IPS DF 6.9 (cell line): ENCODE data around the gene SEPTIN5.
"Not testable (repeated sequence)": the region's sequence is repeated elsewhere in the genome, so short reads cannot be mapped to it uniquely, and the experiment has no call there.

Experiments
- DNase-seq: peaks from one replicate; pipeline ENCODE4 v3.0.0-alpha.2; 2013; ENCODE audit warnings: low read depth, low spot score
- H3K27ac ChIP-seq: one replicate; pipeline ENCODE4 v1.5.1; 2013; ENCODE audit warnings: low read length, control low read depth
- H3K27me3 ChIP-seq: 2 replicates; pipeline ENCODE4 v1.6.1; 2013; ENCODE audit warnings: mild to moderate bottlenecking, low read length; ENCODE audit not compliant: control insufficient read depth, insufficient read depth
- H3K36me3 ChIP-seq: 2 replicates; pipeline ENCODE4 v1.6.1; 2013; ENCODE audit warnings: low read length; ENCODE audit not compliant: control insufficient read depth, insufficient read depth
- H3K4me1 ChIP-seq: 2 replicates; pipeline ENCODE4 v1.6.1; 2013; ENCODE audit warnings: low read length; ENCODE audit not compliant: control insufficient read depth, insufficient read depth
- H3K4me3 ChIP-seq: 2 replicates; pipeline ENCODE4 v1.5.1; 2013; ENCODE audit warnings: mild to moderate bottlenecking, low read length
- H3K9me3 ChIP-seq: 2 replicates; pipeline ENCODE4 v1.6.1; 2013; ENCODE audit warnings: low read length, inconsistent platforms; ENCODE audit not compliant: control insufficient read depth, insufficient read depth
- WGBS: extraction: QIAGEN DNeasy Blood & Tissue Kit; methylation state at CpG from one replicate; pipeline ENCODE4 v1.1.7; 2013; ENCODE audit warnings: mixed read lengths, missing lambda C conversion rate; ENCODE audit not compliant: insufficient read length, insufficient coverage; 5-methylcytosine and 5-hydroxymethylcytosine counted together

The SEPTIN5 gene

DNA sequence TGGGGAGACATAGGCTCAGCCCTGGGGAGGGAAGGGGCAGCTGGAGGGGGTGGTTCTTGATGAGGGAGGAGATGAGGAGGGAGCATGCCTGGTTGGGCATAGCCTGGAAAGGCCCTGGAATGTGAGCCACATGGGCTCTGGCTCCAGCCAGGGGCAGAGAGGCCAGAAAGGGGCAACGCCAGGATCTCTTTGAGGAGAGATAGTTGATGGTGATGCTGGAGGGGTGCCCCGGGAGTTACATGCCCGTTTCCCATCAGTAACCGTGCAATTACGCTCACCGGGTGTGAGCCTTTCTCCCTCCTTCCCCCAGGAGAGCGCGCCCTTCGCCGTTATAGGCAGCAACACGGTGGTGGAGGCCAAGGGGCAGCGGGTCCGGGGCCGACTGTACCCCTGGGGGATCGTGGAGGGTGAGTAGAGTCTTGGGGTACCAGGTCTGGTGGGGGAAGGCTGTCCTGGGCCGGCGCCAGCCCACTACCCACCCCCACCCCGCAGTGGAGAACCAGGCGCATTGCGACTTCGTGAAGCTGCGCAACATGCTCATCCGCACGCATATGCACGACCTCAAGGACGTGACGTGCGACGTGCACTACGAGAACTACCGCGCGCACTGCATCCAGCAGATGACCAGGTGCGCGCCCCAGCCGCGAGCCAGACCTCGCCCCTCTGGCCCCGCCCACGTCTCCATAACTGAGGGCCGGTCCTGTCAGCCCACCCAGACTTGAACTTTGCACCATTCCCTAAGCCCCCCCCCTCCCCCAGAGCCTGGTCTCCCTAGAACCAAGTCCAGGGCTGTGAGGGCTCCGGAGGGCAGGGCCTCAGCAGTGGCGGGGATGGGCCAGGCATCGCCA is 7.3 kb downstream of the SEPTIN5 start:
- Histone ChIP-seq H3K27me3 (peaks cover 69% of the 10 kb centered on the region), H3K27ac (no peak overlapping the region), H3K4me3 (peak overlapping the region; percentile 13; the same call in 1 of the 2 replicates), H3K36me3 (no peaks in the 10 kb centered on the region; the same call in 1 of the 2 replicates), H3K4me1 (peaks cover 14% of the 10 kb centered on the region), H3K9me3 (no peaks in the 10 kb centered on the region)
- no CpG with 5 or more reads among the region's 44 CpGs for WGBS
- no peak for DNase-seq

DNA sequence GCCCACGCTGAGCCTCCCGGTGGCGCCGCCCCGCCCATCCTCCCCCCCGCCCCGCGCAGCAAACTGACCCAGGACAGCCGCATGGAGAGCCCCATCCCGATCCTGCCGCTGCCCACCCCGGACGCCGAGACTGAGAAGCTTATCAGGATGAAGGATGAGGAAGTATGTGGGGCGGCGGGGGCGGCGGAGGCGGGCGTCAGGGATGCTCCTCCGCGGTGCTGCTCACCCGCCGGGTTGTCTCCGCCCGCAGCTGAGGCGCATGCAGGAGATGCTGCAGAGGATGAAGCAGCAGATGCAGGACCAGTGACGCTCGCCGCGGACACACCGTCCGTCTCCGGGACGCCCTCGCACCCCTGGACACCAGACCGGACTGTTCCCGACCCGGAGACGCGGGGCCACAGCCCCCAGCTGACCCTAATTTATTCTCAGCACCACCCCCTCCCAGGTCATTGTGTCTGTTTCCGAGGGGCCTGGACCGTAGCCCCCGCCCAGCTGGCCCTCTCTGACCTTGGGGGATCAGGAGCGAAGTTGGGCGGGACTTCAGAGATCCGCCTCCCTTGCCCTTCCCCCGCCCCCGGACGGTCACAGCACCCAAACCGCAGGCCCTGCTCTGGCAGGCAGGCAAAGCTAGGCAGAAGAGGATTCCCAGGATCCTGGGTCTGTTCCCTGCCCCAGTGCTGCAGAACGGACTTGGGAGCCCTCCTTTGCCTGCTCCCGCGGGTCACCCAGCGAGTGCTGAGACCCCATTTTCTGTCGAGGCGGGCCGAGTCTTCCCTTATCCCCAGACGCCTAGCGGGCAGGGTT is 8.1 kb downstream of the SEPTIN5 start:
- no CpG with 5 or more reads among the region's 60 CpGs for WGBS
- peak overlapping the region; percentile 4; the same call in 1 of the 2 replicates for H3K4me3 ChIP-seq
- DNase-seq: no peak

DNA sequence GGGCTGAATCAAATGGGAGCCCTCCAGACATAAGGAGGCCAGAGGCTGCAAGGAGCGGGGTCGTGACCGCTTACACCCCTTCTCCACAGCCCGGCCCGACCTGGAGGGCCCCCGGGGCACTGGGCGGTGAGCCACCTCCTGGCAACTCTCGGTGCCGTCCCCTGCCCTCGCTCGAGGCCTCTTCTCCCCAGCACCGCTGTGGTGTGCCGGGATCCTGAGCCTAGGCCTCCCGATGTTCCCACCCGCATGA is 8.6 kb downstream of the SEPTIN5 start:
- Histone ChIP-seq H3K4me3 (no peak overlapping the region), H3K27ac (no peak overlapping the region), H3K36me3 (no peaks in the 10 kb centered on the region; the same call in 1 of the 2 replicates), H3K4me1 (peaks cover 11% of the 10 kb centered on the region), H3K9me3 (no peaks in the 10 kb centered on the region), H3K27me3 (peaks cover 76% of the 10 kb centered on the region)
- DNase-seq: no peak
- WGBS: no CpG with 5 or more reads among the region's 15 CpGs

More for the DNA sequence above, 8.1 kb downstream of the SEPTIN5 start:
- Histone ChIP-seq H3K27me3 (peaks cover 74% of the 10 kb centered on the region), H3K36me3 (no peaks in the 10 kb centered on the region; the same call in 1 of the 2 replicates), H3K9me3 (no peaks in the 10 kb centered on the region), H3K4me1 (peaks cover 14% of the 10 kb centered on the region), H3K27ac (no peak overlapping the region)

DNA sequence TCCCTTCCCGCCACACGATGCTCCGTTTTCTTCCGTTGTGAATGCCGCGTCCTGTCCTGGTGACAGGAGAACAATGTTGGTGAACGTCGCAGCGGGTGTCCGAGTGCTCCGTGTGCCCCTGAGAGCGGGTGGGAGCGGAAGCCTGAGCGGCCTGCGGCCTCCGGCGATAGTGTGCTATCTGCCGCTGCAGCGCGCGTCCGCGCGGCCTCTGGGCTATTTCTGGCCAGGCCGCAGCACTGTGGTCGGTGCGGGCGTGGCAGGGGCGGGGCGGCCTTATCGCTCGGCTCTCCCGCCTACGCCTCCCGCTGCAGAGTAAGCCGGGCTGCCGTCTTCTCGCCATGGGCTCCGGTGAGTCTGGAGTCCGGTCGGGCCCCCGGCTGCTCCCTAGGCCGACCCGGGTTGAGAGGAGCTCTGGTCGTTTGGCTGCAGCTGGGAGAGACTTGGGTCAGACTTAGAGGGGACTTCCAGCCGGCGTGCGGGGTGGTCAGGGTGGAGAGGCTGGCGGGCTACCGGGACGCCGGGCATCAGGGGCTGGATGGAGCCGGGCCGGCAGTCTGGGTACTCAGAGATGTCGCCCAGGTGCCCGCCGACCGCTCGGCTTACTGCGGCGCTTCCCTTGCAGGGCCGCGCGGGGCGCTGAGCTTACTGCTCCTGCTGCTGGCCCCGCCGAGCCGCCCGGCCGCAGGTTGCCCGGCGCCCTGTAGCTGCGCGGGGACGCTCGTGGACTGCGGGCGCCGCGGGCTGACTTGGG is 9.1 kb downstream of the SEPTIN5 start, which contains the start of gene GP1BB:
Gene GP1BB (plus strand): TSS at position 308 of the 751 bp plus-strand sequence. CDS start 31 bp downstream, at position 339.
- Histone ChIP-seq H3K27me3 (peaks cover 80% of the 10 kb centered on the region), H3K27ac (no peak within 1 kb of the TSS), H3K4me1 (peaks cover 11% of the 10 kb centered on the region), H3K36me3 (no peaks in the 10 kb centered on the region; the same call in 1 of the 2 replicates), H3K4me3 (peak within 1 kb of the TSS; percentile 16; the same call in 1 of the 2 replicates), H3K9me3 (no peaks in the 10 kb centered on the region)
- no CpG with 5 or more reads among the region's 80 CpGs for WGBS
- DNase-seq: no peak

DNA sequence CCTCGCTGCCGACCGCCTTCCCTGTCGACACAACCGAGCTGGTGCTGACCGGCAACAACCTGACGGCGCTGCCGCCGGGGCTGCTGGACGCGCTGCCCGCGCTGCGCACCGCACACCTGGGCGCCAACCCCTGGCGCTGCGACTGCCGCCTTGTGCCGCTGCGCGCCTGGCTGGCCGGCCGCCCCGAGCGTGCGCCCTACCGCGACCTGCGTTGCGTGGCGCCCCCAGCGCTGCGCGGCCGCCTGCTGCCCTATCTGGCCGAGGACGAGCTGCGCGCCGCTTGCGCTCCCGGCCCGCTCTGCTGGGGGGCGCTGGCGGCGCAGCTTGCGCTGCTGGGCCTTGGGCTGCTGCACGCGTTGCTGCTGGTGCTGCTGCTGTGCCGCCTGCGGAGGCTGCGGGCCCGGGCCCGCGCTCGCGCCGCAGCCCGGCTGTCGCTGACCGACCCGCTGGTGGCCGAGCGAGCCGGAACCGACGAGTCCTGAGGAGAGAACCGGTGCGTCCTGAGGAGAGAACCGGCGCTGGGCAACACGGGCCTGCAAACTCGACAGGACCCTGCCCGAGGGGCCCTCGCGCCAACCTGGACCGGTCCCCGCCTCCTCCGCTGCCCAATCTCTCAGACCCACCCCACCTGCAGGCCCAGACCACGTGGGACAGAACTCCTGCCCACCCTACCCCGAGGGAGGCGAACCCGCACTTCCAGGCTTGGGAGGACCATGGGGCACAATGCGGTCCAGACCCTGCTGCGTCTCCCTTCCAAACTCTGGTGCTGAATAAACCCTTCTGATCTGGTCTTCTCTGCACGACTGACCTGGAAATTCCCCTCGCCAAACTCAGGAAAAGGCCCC is 9.9 kb downstream of the SEPTIN5 start:
- H3K4me1 ChIP-seq: peaks cover 11% of the 10 kb centered on the region
- no CpG with 5 or more reads among the region's 89 CpGs for WGBS
- DNase-seq: no peak
- peak overlapping the region; percentile 16; the same call in 1 of the 2 replicates for H3K4me3 ChIP-seq
- H3K9me3 ChIP-seq: no peaks in the 10 kb centered on the region
- H3K27ac ChIP-seq: no peak overlapping the region
- H3K27me3 ChIP-seq: peaks cover 77% of the 10 kb centered on the region
- H3K36me3 ChIP-seq: no peaks in the 10 kb centered on the region

DNA sequence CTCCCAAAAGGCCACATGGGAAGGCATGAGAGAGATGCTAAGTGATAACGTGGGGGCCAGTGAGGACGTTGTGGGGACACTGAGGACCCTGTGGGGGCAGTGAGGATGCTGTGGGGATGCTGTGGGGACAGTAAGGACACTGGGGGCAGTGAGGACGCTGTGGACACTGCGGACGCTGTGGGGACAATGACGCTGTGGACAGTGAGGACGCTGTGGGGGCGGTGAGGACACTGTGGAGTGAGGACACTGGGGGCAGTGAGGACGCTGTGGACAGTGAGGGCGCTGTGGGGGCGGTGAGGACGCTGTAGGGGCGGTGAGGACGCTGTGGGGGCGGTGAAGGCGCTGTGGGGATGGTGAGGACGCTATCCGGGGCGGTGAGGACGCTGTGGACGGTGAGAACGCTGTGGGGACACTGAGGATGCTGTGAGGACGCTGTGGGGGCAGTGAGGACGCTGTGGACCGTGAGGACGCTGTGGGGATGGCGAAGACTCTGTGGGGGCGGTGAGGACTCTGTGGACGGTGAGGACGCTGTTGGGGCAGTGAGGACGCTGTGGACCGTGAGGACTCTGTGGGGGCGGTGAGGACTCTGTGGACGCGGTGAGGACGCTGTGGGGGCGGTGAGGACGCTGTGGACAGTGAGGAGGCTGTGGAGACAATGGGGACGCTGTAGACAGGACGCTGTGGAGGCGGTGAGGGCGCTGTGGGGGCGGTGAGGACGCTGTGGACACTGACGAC is 10.8 kb downstream of the SEPTIN5 start:
- Histone ChIP-seq H3K4me1 (peaks cover 11% of the 10 kb centered on the region), H3K4me3 (no peak overlapping the region), H3K27ac (no peak overlapping the region), H3K27me3 (peaks cover 68% of the 10 kb centered on the region), H3K9me3 (no peaks in the 10 kb centered on the region), H3K36me3 (no peaks in the 10 kb centered on the region)
- no peak for DNase-seq
- no CpG with 5 or more reads among the region's 45 CpGs for WGBS

DNA sequence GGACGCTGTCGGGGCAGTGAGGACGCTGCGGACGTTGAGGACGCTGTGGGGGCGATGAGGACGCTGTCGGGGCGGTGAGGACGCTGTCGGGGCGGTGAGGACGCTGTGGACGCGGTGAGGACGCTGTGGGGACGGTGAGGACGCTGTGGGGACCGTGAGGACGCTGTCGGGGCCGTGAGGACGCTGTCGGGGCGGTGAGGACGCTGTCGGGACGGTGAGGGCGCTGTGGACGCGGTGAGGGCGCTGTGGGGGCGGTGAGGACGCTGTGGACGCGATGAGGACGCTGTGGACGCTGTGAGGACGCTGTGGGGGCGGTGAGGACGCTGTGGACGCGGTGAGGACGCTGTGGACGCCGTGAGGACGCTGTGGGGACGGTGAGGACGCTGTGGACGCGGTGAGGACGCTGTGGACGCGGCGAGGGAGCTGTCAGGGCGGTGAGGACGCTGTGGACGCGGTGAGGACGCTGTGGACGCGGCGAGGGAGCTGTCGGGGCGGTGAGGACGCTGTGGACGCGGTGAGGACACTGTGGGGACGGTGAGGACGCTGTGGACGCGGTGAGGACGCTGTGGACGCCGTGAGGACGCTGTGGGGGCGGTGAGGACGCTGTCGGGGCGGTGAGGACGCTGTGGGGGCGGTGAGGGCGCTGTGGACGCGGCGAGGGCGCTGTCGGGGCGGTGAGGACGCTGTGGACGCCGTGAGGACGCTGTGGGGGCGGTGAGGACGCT is 11.9 kb downstream of the SEPTIN5 start:
- H3K36me3 ChIP-seq, DNase-seq, H3K4me3 ChIP-seq, H3K27ac ChIP-seq, H3K9me3 ChIP-seq: not testable (repeated sequence)
- Histone ChIP-seq H3K4me1 (peaks cover 11% of the 10 kb centered on the region), H3K27me3 (peaks cover 56% of the 10 kb centered on the region)
- no CpG with 5 or more reads among the region's 96 CpGs for WGBS

DNA sequence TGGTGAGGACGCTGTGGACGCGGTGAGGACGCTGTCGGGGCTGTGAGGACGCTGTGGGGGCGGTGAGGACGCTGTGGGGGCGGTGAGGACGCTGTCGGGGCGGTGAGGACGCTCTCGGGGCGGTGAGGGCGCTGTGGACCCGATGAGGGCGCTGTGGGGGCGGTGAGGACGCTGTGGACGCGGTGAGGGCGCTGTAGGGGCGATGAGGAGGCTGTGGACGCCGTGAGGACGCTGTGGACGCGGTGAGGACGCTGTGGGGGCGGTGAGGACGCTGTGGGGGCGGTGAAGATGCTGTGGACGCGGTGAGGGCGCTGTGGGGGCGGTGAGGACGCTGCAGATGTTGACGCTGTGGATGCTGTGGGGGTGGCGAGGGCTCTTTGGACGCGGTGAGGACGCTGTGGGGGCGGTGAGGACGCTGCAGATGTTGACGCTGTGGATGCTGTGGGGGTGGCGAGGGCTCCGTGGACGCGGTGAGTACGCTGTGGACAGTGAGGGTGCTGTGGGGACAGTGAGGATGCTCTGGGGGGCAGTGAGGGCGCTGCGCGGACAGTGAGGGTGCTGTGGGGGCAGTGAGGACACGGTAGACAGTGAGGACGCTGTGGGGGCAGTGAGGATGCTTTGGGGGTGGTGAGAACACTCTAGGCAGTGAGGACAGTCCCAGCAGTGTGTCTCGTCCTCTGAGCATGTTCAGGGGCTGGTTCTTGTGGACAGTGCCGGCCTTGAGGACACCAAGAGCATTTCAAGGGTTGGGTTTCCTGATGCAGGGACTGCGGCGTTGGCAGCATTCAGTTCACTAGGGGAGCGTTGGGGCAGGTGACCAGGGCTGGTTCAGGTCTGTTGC is 13.2 kb downstream of the SEPTIN5 start:
- H3K4me1 ChIP-seq: peaks cover 4% of the 10 kb centered on the region
- H3K27me3 ChIP-seq: peaks cover 46% of the 10 kb centered on the region
- H3K36me3 ChIP-seq: no peaks in the 10 kb centered on the region
- no peak overlapping the region for H3K4me3 ChIP-seq
- WGBS: no CpG with 5 or more reads among the region's 61 CpGs
- DNase-seq: no peak
- no peaks in the 10 kb centered on the region for H3K9me3 ChIP-seq
- no peak overlapping the region for H3K27ac ChIP-seq
